ENCODE data around the gene GFM2. TPM values are rescaled to one million over a fixed set of nuclear protein-coding genes. Genes with fewer than 3 reads are reported as not detected.
"Not testable (repeated sequence)": the region's sequence is repeated elsewhere in the genome, so short reads cannot be mapped to it uniquely, and the experiment has no call there.

GFM2 gene
- polyA plus RNA-seq, 1 donor from 2014 or later: 8.5 TPM

DNA sequence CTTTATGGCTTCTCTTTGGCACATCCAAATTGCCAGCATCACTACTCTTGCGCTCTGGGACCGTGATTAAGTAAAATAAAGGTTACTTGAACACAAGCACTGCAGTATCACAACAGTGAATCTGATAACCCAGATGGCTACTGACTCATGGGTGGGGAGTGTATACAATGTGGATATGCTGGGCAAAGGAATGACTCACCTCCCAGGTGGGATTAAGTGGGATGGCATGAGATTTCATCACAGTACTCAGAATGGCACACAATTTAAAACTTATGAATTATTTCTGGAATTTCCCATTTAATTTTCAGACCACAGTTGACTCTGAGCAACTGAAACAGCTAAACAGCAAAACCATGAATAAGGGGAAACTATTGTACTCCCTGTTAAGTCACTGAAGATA lies 4.3 kb downstream of the GFM2 start:
- Mint-ChIP-seq H3K27ac (no peak overlapping the region), H3K4me1 (peaks cover 16 to 31% (median 25%) of the 10 kb centered on the region in 3 donors), H3K4me3 (peak overlapping the region in 1 of 4 donors; percentile 25), H3K27me3 (no peaks in the 10 kb centered on the region), H3K9me3 (no peaks in the 10 kb centered on the region), H3K36me3 (peaks cover 6% of the 10 kb centered on the region)

DNA sequence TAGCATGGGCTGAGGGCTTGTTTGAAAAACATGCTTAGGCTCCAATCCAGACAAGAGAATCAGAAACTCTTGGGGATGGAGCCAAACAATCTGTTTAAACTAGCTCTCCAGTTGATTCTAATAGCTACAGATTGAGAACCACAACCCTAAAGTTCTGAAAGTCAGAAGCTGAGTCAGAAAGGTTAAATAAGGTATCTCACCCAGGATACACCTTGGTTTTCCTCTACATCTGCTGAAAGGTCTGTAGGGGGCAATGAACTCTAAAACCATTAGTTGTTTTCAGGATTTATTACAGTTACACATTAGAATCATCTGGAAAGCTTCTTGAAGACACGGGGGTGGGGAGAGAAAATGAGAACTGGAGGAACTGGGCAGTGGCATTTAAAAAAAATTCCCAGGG lies 5.7 kb downstream of the GFM2 start:
- Mint-ChIP-seq H3K27me3 (no peaks in the 10 kb centered on the region), H3K27ac (no peak overlapping the region), H3K36me3 (peaks cover 11% of the 10 kb centered on the region), H3K9me3 (peaks cover 0 to 2% (median 0%) of the 10 kb centered on the region in 3 donors), H3K4me1 (peaks cover 6 to 24% (median 19%) of the 10 kb centered on the region in 3 donors), H3K4me3 (no peak overlapping the region)

DNA sequence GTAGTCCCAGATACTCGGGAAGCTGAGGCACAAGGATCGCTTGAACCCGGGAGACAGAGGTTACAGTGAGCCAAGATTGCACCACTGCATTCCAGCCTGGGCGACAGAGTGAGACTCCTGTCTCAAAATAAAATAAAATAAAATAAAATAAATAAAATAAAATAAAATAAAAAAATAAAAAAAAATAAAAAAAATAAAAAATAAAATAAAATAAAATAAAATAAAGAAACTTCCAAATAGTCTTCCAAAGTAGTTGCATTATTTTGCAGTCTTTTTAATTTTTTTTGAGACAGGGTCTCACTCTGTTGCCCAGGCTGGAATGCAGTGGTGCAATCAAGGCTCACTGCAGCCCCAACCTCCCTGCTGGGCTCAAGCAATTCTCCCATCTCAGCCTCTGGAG lies 18.2 kb downstream of the GFM2 start:
- H3K27me3 Mint-ChIP-seq, H3K4me1 Mint-ChIP-seq: not testable (repeated sequence)
- H3K36me3 Mint-ChIP-seq: peaks cover 14% of the 10 kb centered on the region

DNA sequence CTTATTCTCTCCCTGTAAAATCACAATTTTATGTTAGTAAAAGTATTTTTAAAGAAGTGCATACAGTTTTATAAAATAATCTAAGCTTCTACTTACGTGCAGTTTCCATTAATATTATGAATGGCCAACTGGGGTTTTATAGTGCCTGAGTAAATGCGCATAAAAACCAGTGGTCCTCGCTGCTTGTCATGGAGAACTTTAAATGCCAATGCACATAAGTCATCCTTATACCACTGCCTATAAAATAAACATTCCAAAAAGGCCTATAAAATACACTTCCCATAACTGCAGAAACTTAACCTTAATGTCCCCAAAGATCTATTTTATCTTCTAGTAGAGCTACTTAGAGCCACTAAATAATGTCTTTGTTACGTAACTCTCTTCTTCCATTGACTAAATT lies 28.5 kb downstream of the GFM2 start:
- Mint-ChIP-seq H3K27ac (no peak overlapping the region), H3K9me3 (no peaks in the 10 kb centered on the region), H3K4me3 (no peak overlapping the region), H3K27me3 (no peaks in the 10 kb centered on the region), H3K4me1 (no peaks in the 10 kb centered on the region), H3K36me3 (peaks cover 7% of the 10 kb centered on the region)

More for the DNA sequence above, 18.2 kb downstream of the GFM2 start:
- H3K4me3 Mint-ChIP-seq, H3K9me3 Mint-ChIP-seq, H3K27ac Mint-ChIP-seq: not testable (repeated sequence)

DNA sequence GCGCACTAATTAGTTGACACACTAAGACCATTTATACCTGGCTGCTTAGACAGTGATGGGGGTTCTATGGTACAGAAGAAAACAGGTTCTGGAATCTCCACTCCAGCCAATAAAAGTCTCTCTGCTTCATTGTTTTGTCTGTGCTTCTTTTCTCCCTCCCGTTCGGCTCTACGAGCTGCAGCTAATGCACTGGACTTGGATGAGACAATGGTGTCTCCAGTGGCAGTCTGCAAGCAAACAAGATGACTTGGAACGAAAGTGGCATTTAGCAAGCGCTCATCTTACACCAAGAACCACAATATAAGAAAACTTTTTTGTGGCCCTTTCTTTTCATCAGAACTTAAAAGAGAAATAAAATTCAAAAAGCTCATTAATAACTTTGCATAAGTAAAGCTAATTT lies 30.2 kb downstream of the GFM2 start:
- Mint-ChIP-seq H3K4me1 (no peaks in the 10 kb centered on the region), H3K27ac (no peak overlapping the region), H3K4me3 (no peak overlapping the region), H3K36me3 (peaks cover 7% of the 10 kb centered on the region), H3K9me3 (no peaks in the 10 kb centered on the region), H3K27me3 (no peaks in the 10 kb centered on the region)

DNA sequence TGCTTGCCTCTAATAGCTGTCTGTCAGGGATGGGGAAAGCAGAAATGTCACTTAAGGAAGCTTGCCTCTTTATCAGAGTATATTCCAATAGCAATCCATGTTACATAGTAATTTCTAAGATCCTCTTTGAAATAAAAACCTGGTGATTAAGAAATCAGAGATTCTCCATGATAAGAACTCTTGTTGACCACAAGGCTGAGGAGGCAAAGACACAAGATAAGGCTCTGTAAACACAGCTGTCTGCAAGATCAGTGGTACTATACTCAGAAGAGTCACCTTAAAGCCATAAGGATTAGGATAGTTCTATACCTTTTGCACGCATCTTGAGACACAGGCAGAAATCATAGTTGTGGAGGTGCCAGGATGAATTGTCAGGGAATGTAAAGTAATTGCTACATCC lies 41.6 kb downstream of the GFM2 start:
- H3K36me3 Mint-ChIP-seq: peaks cover 3% of the 10 kb centered on the region
- H3K4me3 Mint-ChIP-seq: no peak overlapping the region
- H3K9me3 Mint-ChIP-seq: no peaks in the 10 kb centered on the region
- H3K27ac Mint-ChIP-seq: no peak overlapping the region
- no peaks in the 10 kb centered on the region for H3K4me1 Mint-ChIP-seq
- H3K27me3 Mint-ChIP-seq: no peaks in the 10 kb centered on the region

DNA sequence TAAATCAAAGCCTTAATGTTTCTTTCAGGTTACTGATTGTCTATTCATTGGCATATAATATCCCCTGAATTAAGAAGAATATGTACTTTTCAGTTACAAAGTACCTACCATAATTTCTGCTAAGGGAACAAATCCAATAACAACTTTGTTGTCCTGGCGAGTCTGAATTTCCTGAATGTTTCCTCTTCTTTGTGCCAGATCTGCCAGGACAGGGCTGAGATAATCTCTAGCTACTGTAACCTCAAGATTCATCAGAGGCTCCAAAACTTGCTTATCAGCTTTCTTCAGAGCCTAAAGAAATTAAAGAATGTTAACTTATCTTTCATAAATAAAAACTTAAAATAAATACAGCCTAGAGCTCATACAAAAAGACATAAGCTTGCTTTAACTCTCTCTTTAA lies 44.6 kb downstream of the GFM2 start:
- no peak overlapping the region for H3K27ac Mint-ChIP-seq
- no peaks in the 10 kb centered on the region for H3K9me3 Mint-ChIP-seq
- no peaks in the 10 kb centered on the region for H3K27me3 Mint-ChIP-seq
- peaks cover 8% of the 10 kb centered on the region for H3K36me3 Mint-ChIP-seq
- H3K4me3 Mint-ChIP-seq: no peak overlapping the region
- H3K4me1 Mint-ChIP-seq: no peaks in the 10 kb centered on the region

DNA sequence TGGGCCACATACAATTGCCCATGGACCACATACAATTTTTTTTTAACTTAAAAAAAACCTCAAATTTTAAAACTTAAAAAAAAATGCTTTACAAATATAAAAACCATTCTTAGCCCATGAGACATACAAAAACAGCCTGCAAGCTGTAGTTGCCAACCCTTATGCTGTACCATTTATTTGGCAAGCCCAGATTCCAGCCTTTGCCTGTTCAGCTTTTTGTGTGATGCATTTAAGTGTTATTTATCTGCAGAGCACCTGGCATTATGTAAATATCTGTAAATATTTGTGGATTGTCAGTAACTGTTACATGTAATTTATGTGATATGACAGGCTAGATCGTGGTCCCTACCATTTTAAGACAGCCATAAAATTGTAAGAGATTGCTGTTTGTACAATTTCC lies 49.3 kb downstream of the GFM2 start:
- Mint-ChIP-seq H3K4me1 (peaks cover 0 to 2% (median 2%) of the 10 kb centered on the region in 3 donors), H3K27ac (peak overlapping the region in 1 of 3 donors; percentile 39), H3K9me3 (peaks cover 0 to 2% (median 0%) of the 10 kb centered on the region in 3 donors), H3K36me3 (peaks cover 8% of the 10 kb centered on the region), H3K27me3 (no peaks in the 10 kb centered on the region), H3K4me3 (no peak overlapping the region)

DNA sequence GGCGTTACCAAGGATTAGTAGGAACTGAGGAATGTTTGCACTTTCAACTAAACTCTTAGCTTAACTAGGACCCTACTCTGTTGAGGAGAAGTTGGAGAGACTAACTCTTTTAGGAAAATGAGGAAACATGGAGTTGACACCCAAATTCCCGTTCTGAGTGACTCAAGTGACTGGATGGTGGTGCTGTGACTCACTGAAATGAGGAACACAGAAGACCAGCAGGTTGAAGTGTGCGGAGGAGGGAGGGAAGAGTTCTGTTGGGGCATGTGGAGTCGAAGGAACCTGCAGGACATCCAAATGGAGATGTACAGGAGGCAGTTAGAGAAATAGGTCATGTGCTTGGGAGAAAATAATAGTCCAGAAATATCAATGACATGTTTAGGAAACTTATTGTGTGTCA lies 73.7 kb downstream of the GFM2 start:
- H3K4me3 Mint-ChIP-seq: no peak overlapping the region

DNA sequence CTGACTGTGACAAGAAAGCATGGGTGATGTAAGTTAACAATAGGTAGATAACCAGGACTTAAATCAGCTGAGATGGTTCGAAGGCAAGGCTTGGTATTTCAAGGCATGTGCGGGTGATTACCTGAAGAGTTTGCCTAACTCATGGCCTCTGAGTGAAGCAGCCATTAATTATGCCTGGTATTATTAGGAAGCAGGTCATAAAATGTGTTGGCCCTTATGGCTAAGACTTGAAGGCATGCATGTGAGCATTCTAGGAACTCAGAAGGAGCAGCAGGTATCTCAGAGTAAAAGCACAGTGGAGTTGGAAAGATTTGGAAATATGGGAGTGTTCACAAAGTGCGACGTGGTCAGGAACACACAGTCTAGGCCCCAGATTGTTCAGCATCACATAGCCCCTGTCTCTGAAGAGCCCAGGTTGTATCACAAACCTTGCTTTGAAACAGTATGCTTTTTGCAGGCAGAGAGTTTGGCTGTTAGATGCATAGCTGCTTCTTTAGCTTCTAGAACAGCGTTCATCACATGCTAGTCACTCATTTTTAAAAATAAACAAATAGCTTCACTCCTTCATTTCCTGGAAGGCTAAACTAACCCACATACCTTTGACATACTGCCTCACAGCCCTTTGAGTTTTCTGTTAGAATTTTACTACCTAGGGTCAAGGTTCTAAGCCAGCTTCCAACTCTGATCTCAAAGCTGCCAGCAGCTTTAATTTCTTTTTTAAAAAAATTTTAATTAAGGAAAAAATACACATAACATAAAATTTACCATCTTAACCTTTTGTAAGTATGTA lies 79.8 kb downstream of the GFM2 start:
- Mint-ChIP-seq H3K9me3 (no peaks in the 10 kb centered on the region), H3K36me3 (peaks cover 1% of the 10 kb centered on the region)

More for the DNA sequence above, 73.7 kb downstream of the GFM2 start:
- H3K27ac Mint-ChIP-seq: no peak overlapping the region
- no peaks in the 10 kb centered on the region for H3K27me3 Mint-ChIP-seq
- peaks cover 0 to 4% (median 0%) of the 10 kb centered on the region in 3 donors for H3K4me1 Mint-ChIP-seq
- H3K36me3 Mint-ChIP-seq: peaks cover 1% of the 10 kb centered on the region
- H3K9me3 Mint-ChIP-seq: no peaks in the 10 kb centered on the region

DNA sequence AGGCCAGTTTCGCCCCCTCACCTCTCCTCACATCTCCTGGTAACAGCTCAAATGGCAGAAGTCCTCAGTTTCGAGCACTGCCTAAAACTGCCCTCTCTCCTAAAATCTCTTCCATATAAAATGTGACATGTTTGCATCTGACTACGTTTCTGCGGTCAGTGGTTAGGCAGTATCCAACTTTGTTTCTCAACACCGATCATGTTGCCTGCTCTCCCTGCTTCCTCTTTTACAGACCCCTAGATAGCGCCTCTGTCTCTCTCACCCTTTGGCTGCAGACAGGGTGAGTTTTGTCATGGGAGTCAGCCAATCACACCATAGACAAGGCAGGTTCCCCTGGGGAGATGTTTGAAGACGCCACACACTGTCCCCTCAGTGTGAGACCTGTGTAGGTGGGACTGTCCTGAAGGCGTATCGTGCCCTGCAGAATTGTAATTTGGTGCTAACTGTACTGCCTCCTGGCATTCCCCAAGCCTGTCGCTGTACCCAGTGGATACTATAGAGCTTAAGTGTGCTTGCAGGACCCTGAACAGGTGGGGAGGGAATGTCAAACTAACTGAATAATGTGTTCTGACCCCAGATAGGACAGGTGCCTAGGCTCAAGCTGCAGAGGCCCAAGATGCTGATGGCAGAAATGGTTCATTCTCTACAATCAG lies 80.8 kb downstream of the GFM2 start:
- Mint-ChIP-seq H3K4me1 (peaks cover 5 to 22% (median 16%) of the 10 kb centered on the region in 3 donors), H3K27me3 (peaks cover 3% of the 10 kb centered on the region), H3K36me3 (peaks cover 1% of the 10 kb centered on the region), H3K9me3 (no peaks in the 10 kb centered on the region), H3K27ac (peak overlapping the region; percentile 6 to 94 (median 63)), H3K4me3 (peak overlapping the region; percentile 71 to 98 (median 92))

More for the DNA sequence above, 79.8 kb downstream of the GFM2 start:
- Mint-ChIP-seq H3K4me1 (peaks cover 5 to 22% (median 16%) of the 10 kb centered on the region in 3 donors), H3K4me3 (peak overlapping the region in 2 of 4 donors; percentile 25 to 71), H3K27ac (no peak overlapping the region), H3K27me3 (peaks cover 3% of the 10 kb centered on the region)

DNA sequence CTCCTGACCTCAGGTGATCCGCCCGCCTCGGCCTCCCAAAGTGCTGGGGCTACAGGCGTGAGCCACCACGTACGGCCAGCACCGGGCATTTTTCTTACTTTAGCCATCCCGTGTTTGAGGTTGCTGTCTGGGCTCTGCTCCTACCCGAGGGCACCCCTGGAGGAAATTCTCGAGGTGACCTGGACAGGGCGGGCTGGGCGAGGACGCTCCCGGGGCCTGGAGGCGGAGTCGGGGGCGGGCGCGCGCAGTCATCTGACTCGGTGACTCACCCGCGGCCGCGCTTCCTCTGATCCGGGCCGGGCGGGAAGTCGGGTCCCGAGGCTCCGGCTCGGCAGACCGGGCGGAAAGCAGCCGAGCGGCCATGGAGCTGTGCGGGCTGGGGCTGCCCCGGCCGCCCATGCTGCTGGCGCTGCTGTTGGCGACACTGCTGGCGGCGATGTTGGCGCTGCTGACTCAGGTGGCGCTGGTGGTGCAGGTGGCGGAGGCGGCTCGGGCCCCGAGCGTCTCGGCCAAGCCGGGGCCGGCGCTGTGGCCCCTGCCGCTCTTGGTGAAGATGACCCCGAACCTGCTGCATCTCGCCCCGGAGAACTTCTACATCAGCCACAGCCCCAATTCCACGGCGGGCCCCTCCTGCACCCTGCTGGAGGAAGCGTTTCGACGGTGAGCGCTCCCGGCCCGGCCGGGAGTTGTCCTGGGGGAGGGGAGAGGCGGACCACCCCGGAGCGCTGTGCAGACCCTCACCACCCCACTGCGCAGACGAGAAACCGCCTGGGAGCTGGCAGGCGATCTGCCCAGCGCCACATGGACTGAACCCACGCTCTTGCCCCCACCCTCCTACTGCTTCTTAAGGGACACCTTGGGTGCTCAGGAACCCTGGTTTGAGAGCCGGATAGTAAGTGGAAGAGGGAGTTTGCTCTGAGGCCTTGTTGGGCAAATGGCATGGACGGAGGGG lies 81.7 kb downstream of the GFM2 start, which contains the start of gene HEXB:
HEXB (plus strand) TSS at position 334 of the 952 bp plus-strand sequence; CDS start at position 362, 28 bp downstream.
- H3K27ac Mint-ChIP-seq: peak within 1 kb of the TSS; percentile 6 to 94 (median 63)
- peaks cover 1% of the 10 kb centered on the region for H3K36me3 Mint-ChIP-seq
- H3K27me3 Mint-ChIP-seq: peaks cover 3% of the 10 kb centered on the region
- no peaks in the 10 kb centered on the region for H3K9me3 Mint-ChIP-seq
- H3K4me3 Mint-ChIP-seq: peak within 1 kb of the TSS; percentile 78 to 98 (median 92)
- peaks cover 5 to 21% (median 16%) of the 10 kb centered on the region in 3 donors for H3K4me1 Mint-ChIP-seq

DNA sequence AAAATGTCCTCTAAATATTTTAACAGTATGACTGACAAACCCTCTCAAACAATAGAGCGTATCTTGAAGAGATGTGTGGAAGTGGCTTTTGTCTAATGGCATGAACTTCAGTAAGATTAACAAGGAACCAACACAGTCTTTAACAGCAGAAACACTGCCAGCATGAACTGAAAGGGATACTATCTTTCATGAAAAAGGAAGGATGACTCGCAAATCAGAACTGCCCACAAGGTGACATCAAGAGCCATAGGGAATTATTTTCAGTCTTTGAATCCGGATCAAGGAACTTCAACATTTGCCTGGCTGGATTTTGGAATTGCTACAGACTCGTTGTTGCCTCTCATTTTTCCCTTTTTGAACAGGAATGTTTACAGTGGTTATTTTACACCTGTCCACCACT lies 87.0 kb downstream of the GFM2 start:
- peak overlapping the region in 1 of 4 donors; percentile 3 for H3K4me3 Mint-ChIP-seq
- peaks cover 10% of the 10 kb centered on the region for H3K27me3 Mint-ChIP-seq
- peaks cover 0 to 5% (median 0%) of the 10 kb centered on the region in 3 donors for H3K4me1 Mint-ChIP-seq
- no peak overlapping the region for H3K27ac Mint-ChIP-seq
- H3K36me3 Mint-ChIP-seq: no peaks in the 10 kb centered on the region
- no peaks in the 10 kb centered on the region for H3K9me3 Mint-ChIP-seq

DNA sequence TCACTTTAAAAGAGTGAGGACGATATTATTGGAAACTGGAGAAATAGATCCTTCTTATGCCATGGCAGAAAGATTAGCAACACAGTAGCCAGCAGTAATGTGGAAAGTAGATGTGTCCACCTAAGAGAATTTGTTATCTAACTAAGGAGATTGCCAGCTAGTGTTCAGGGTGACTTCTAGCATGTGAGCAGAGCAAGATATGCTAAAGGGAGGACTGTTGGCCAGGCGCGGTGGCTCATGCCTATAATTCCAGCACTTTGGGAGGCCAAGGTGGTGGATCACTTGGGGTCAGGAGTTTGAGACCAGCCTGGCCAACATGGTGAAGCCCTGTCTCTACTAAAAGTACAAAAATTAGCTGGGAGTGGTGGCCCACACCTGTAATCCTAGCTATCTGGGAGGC lies 87.6 kb downstream of the GFM2 start:
- not testable (repeated sequence) for H3K9me3 Mint-ChIP-seq, H3K36me3 Mint-ChIP-seq, H3K4me1 Mint-ChIP-seq, H3K27ac Mint-ChIP-seq, H3K4me3 Mint-ChIP-seq
- peaks cover 10% of the 10 kb centered on the region for H3K27me3 Mint-ChIP-seq

DNA sequence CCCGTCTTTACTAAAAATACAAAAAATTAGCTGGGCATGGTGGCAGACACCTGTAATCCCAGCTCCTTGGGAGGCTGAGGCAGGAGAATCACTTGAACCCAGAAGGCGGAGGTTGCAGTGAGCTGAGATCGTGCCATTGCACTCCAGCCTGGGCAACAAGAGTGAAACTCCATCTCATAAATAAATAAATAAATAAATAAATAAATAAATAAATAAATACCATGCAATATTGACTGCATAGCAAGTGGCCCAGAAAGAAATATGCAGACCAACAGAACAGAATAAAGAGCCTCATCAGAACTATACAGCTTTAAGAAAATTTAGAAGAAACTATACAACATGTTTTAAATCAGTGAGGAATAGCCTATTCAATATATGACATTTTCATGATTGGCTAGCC lies 88.8 kb downstream of the GFM2 start:
- not testable (repeated sequence) for H3K9me3 Mint-ChIP-seq, H3K27me3 Mint-ChIP-seq, H3K27ac Mint-ChIP-seq, H3K4me1 Mint-ChIP-seq, H3K36me3 Mint-ChIP-seq, H3K4me3 Mint-ChIP-seq

All from IgD-negative memory B cell (primary cell).